Hepatocyte (in vitro differentiated cells): ENCODE measurements around the gene GNG11. TPM values are rescaled to one million over a fixed set of nuclear protein-coding genes. Genes with fewer than 3 reads are reported as not detected.
A peak's percentile ranks its signal among the peaks of the same experiment; 100 is the strongest.
"Not testable (repeated sequence)": the region's sequence is repeated elsewhere in the genome, so short reads cannot be mapped to it uniquely, and the experiment has no call there.

Experiments used
- DNase-seq: peaks from one replicate; pipeline ENCODE4 v3.0.0-alpha.2; 2016; ENCODE audit warnings: low spot score
- H2AFZ ChIP-seq: fragments of 200-600 bp; sonication (generic); 2 replicates; pipeline ENCODE4 v1.6.0; 2016; ENCODE audit warnings: antibody characterized with exemption, mild to moderate bottlenecking
- H3K27ac ChIP-seq: fragments of 200-600 bp; sonication (generic); 2 replicates; pipeline ENCODE4 v1.5.1; 2016; ENCODE audit warnings: mild to moderate bottlenecking
- H3K27me3 ChIP-seq: fragments of 200-600 bp; sonication (generic); 2 replicates; pipeline ENCODE4 v1.6.1; 2016
- H3K36me3 ChIP-seq: fragments of 200-600 bp; sonication (generic); replicated peaks from 2 replicates; pipeline ENCODE4 v1.5.1; 2016; ENCODE audit warnings: low read depth; ENCODE audit not compliant: insufficient read depth
- H3K4me1 ChIP-seq: fragments of 200-600 bp; sonication (generic); 2 replicates; pipeline ENCODE4 v1.5.1; 2016; ENCODE audit warnings: mild to moderate bottlenecking, moderate library complexity; ENCODE audit not compliant: insufficient read depth
- H3K4me2 ChIP-seq: fragments of 200-600 bp; sonication (generic); 2 replicates; pipeline ENCODE4 v1.6.0; 2016
- H3K4me3 ChIP-seq: fragments of 200-600 bp; sonication (generic); 2 replicates; pipeline ENCODE4 v1.5.1; 2016; ENCODE audit warnings: mild to moderate bottlenecking
- H3K79me2 ChIP-seq: fragments of 200-600 bp; sonication (generic); 2 replicates; pipeline ENCODE4 v1.6.0; 2017; ENCODE audit warnings: mild to moderate bottlenecking
- H3K9me2 ChIP-seq: fragments of 200-600 bp; sonication (generic); replicated peaks from 2 replicates; pipeline ENCODE4 v1.6.0; 2017; ENCODE audit warnings: mild to moderate bottlenecking; ENCODE audit not compliant: insufficient read depth
- H3K9me3 ChIP-seq: fragments of 200-600 bp; sonication (generic); 2 replicates; pipeline ENCODE4 v1.5.1; 2016; ENCODE audit warnings: low read depth, mild to moderate bottlenecking
- H4K20me1 ChIP-seq: fragments of 200-600 bp; sonication (generic); 2 replicates; pipeline ENCODE4 v1.6.0; 2016; ENCODE audit warnings: mild to moderate bottlenecking; ENCODE audit not compliant: insufficient read depth, poor library complexity, severe bottlenecking
- CTCF ChIP-seq: fragments of 200-600 bp; sonication (generic); IDR thresholded peaks from 2 replicates; pipeline ENCODE4 v1.5.1; 2016; ENCODE audit warnings: antibody characterized with exemption, mild to moderate bottlenecking; ENCODE audit not compliant: poor library complexity
- EZH2 ChIP-seq: fragments of 200-600 bp; sonication (generic); IDR thresholded peaks from 2 replicates; pipeline ENCODE4 v1.6.1; 2016; ENCODE audit warnings: antibody characterized with exemption, mild to moderate bottlenecking, borderline replicate concordance
- EZH2phosphoT487 ChIP-seq: fragments of 200-600 bp; sonication (generic); IDR thresholded peaks from one replicate; pipeline ENCODE4 v1.6.1; 2018; ENCODE audit warnings: antibody characterized with exemption, mild to moderate bottlenecking, low read depth, moderate library complexity; ENCODE audit not compliant: unreplicated experiment, severe bottlenecking
- WGBS: methylation state at CpG from one replicate; pipeline ENCODE4 v1.1.6; 2016; ENCODE audit warnings: low lambda C conversion rate; ENCODE audit errors: missing lambda C conversion rate; 5-methylcytosine and 5-hydroxymethylcytosine counted together
- polyA plus RNA-seq: library from polyadenylated mRNA; unstranded; fragments of >200 nt; fragmentation: Nextera tagmentation; extraction: Ambion mirVana; gene quantifications from 2 replicates; pipeline ENCODE4 v1.2.1, GENCODE V29; 2016
- total RNA-seq: library from RNA; depleted of rRNA; stranded (reverse); fragments of >200 nt; gene quantifications from 2 replicates; pipeline ENCODE4 v1.2.3, GENCODE V29; 2014

The GNG11 gene
- total and polyA plus RNA-seq, 2 experiments from 2014 or later = 11.2 to 18.0 TPM

GRCh38 chr7:93906267-93906666 is 15.3 kb upstream of the GNG11 start, which contains the start of gene GNGT1:
TSS of gene GNGT1 (plus strand) at chr7:93906567. CDS start at chr7:93906747, 180 bp downstream.
- H3K36me3 ChIP-seq = no peaks in the 10 kb centered on the region
- 78% methylated on average over 3 of the region's 3 CpGs for WGBS

GRCh38 chr7:93910076-93910994 is 11.2 kb upstream of the GNG11 start:
- H3K9me3 ChIP-seq = no peaks in the 10 kb centered on the region
- no peak overlapping the region for H3K4me3 ChIP-seq
- no peak overlapping the region for H3K4me2 ChIP-seq
- H3K36me3 ChIP-seq = no peaks in the 10 kb centered on the region
- 66% methylated on average over 3 of the region's 3 CpGs for WGBS
- no peaks in the 10 kb centered on the region for H4K20me1 ChIP-seq
- TF ChIP-seq CTCF (no peak), EZH2phosphoT487 (no peak), EZH2 (no peak)
- H3K9me2 ChIP-seq = no peaks in the 10 kb centered on the region
- no peaks in the 10 kb centered on the region for H3K27me3 ChIP-seq
- H3K27ac ChIP-seq = no peak overlapping the region
- no peaks in the 10 kb centered on the region for H3K79me2 ChIP-seq
- H3K4me1 ChIP-seq = no peaks in the 10 kb centered on the region
- no peak overlapping the region for H2AFZ ChIP-seq
- DNase-seq = no peak

More at GRCh38 chr7:93906267-93906666, 15.3 kb upstream of the GNG11 start, which contains the start of gene GNGT1:
- Histone ChIP-seq H3K79me2 (no peaks in the 10 kb centered on the region), H3K27me3 (no peaks in the 10 kb centered on the region), H2AFZ (no peak within 1 kb of the TSS), H3K4me2 (no peak within 1 kb of the TSS), H4K20me1 (no peaks in the 10 kb centered on the region), H3K9me2 (no peaks in the 10 kb centered on the region), H3K4me1 (no peaks in the 10 kb centered on the region), H3K9me3 (no peaks in the 10 kb centered on the region), H3K4me3 (no peak within 1 kb of the TSS), H3K27ac (no peak within 1 kb of the TSS)
- no peak for DNase-seq
- TF ChIP-seq EZH2phosphoT487 (no peak), CTCF (no peak), EZH2 (no peak)

GRCh38 chr7:93911242-93911641 is 10.3 kb upstream of the GNG11 start:
- not testable (repeated sequence) for DNase-seq, H3K9me3 ChIP-seq, H3K9me2 ChIP-seq, H2AFZ ChIP-seq, H3K27ac ChIP-seq, H4K20me1 ChIP-seq, H3K36me3 ChIP-seq, H3K27me3 ChIP-seq, H3K4me3 ChIP-seq, H3K79me2 ChIP-seq, H3K4me1 ChIP-seq
- WGBS = 57% methylated on average over 3 of the region's 3 CpGs
- H3K4me2 ChIP-seq = peak overlapping the region; percentile 8

GRCh38 chr7:93911661-93912060 is 9.9 kb upstream of the GNG11 start:
- not testable (repeated sequence) for H4K20me1 ChIP-seq

More at GRCh38 chr7:93911661-93912060, 9.9 kb upstream of the GNG11 start:
- H3K4me3 ChIP-seq, H3K4me2 ChIP-seq, H3K79me2 ChIP-seq, H3K9me2 ChIP-seq, H3K27ac ChIP-seq, H3K27me3 ChIP-seq, H3K36me3 ChIP-seq, H3K9me3 ChIP-seq, H3K4me1 ChIP-seq, DNase-seq, H2AFZ ChIP-seq: not testable (repeated sequence)
